HG03432 (cell line): ENCODE data around the gene PLET1.

Experiments
- ATAC-seq: cut with Tn5 transposase; IDR thresholded peaks from one replicate; pipeline ENCODE4 v1.9.1; 2021; ENCODE audit warnings: mild to moderate bottlenecking, moderate library complexity; ENCODE audit not compliant: unreplicated experiment

PLET1 gene, protein sequence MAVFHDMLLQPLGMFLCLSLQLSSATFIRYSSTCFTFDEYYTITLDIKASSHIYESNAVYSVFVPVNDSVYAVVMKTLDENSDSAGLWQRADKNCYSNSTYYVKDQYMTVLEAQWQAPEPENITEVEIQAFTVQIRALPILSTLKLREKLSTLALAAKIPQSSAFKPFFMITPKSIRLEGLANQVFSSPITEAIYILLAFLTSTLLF

DNA sequence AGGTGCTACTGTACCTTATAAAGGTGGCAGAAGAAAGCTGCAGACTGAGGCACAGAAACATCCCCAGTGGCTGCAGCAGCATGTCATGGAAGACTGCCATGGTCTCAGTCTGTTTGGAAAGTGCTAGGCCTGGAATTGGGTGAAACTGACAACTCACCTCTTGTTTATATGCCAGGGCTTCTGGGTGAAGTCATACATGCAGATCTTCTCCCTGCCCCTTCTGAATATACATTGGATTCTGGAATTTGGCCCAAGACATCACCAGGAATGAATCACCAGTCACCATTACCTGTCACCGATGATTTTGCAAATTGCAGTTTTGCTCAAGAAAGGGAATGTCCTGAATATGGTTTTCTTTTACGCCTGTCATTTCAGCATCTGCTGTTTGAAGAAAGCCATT, at the start of gene PLET1:
TSS of gene PLET1 (minus strand) at position 371 of the 400 bp plus-strand sequence. CDS start at position 100, 271 bp downstream.
- ATAC-seq, result no peak

DNA sequence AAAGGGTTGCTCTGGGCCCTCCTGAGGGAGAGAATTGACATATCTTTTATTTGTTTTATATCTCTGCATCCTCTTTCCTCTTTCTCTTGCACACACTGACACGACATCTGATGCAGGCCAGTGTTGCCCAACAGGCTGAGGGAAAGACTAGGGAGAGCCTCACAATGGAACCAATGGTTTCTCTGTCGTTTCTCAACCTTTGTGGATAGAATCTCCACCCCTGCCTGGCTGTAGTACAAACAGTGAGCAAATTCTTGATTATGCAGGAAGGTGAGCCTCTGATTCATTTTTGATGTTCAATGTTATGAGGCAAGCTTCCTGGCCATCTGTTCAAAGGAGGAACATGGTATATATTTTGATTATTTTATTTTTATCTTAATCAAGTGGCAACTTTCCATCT, 49.8 kb upstream of the PLET1 start:
- ATAC-seq, result no peak

DNA sequence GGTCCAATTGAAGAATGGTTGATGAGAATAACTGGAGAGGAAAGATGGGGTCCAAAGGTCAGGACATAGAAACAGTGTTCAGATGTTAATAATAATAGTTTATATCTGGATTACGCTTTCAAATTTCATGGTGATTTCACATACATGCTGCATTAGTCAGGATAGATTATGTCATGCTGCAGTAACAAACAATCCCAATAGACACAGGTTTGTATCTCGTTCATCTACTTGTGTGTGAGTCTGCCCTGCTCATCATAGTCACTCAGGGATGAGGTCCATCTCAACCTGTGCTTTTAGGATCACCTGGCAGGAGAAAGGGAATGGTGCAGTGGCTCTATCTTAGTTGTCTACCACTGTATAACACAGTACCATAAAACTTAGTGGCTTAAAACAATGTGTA, 48.0 kb upstream of the PLET1 start:
- no peak for ATAC-seq

DNA sequence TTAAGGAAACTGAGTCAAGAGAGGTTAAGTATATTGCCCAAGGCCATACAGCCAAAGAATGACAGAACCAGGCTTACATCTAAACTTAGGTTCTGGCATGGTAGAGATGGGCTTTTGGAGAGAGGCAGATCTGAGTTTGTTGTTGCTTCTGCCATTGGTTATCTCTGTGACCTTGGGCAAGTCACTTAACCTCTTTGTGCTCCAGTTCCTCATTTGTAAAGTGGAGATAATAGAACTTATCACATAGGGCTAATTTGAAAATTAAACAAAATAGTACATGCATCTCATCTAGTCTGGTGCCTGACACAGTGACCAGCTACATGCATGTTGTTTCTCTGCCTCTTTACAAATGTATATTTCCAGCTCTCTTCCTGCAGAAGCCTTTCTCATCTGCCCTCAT, 47.0 kb upstream of the PLET1 start:
- ATAC-seq, result no peak

DNA sequence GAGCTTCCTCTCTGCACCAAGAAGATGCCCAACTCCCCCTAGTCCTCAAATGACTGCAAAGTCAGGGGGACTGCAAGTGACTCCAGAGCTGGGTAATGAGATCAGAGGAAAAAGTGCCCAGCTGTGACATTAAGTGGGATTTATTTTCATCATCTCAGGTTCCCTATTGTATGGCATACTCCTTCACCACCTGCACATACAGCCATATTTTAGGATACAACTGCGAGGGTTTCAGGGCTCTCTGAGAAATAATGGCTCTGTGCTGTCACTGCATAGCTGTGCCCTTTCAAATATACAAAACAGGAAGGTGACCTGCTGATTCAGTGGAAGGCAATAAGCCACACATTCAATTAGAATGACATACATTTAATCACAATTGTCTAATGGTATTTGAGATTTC, 45.6 kb upstream of the PLET1 start:
- no peak for ATAC-seq

DNA sequence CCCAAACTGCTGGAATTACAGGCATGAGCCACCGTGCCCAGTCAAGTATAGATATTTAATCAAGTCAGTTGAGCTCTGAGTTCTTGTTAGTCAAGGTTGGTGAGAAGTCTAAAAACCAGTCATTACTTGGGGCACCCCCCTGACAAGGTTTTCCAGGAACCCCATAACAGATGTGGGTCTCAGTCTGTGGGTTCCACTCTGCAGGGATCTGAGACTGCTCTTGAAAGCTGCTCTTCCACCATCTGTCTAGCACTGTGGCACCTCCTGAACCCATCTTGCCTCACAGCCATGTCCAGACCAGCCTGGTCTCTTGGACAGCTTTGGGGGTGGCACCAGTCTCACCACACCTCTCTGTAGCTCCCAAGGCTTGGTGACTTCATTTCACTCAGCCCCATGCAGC, 44.3 kb upstream of the PLET1 start:
- ATAC-seq, result no peak

DNA sequence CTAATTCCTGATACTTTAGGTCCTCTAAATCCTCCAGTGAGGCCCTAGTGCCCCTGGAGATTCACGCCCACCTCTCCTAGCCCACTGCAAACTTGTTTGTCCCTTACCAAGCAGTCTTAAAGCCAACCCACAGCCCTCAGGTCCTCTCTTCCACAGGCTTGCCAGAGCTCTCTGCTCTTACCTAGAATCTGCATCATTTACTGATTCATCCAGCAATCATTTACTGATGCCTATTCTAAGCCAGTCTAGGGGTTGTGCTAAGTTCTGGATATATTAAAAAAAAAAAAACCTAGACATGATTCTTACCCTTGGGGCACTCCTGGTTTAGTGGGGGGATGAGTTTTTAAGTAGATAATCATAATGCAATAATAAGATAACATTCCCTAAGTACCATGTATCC, 43.0 kb upstream of the PLET1 start:
- no peak for ATAC-seq

DNA sequence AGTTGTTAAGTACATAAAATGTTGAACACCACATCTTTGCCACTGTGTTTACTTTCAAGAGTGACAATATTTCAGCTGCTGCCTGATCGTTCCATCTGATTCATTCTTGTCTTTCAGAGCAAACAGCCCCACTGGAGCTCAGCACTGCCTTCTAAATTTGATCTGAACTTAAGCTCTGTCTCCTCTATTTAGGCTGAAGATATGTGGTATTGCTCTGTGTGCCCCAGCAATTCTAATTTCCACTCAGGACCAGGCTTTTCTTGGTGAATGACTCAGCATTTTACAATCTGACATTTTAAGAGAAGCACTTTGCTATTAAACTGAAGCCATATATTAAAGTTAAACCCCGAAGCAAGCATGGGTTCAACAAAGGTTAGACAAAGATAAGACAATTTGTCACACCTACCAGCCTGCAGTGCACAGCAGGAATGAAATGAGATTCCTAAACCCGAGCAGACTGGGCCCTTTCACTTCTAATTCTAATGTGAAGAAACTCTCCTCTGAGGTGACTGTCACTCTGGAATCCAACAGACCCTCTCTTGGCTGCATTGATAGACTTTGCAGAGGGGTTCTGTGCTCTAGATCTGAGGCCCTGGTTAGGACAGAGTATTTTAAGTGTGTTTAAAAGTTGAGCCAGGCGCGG, 41.7 kb upstream of the PLET1 start:
- ATAC-seq, result no peak

DNA sequence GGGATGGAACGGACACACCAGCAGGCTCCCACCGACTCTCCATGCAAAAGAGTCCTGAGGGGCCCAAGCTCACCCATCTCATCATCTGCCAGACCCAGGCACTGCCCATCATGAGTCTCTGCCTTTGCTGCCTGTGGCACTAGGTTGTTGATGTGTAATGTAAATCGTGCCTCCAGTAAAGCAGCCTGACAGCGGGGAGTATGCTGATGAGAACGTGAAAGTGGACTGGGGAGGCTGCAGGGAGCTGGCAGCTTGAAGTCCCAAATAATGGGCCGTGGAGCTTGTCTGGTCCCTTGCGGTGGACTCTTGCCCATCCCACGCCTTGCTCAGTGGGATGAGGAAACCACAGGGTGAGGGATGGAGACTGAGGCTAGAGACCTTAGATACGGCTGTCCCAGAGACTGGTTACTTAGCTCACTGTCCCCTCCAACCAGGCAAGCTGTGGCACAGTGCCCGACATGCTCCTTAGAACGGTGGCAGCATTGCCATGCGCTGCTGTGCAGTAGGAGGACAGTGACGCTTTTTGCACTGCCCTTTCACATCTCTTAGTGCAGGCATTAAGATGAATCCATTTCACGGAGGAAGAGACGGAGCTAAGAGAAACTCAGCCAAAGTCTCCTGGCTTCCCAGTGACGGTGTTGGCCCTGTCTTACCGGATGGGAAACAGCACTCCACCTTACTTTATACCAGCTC, 39.6 kb upstream of the PLET1 start:
- ATAC-seq, result no peak

DNA sequence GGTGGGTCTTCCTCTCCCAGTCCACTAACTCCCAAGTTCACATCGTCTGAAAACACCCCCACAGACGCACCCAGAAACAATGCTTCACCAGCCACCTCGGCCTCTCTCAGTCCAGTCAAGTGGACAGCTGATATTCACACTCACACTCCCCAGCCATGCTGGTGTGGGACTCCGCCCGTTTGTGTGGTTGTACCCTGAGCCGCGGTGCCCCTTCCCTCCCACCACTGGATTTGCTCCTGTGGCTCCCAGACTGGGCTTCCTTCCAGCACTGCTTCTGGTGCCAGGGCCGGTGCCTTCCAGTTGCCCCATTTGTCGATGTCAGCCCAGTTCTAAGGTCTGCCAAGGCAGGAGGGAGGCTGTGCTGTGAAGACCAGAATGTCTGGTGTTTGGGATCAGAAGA, 37.9 kb upstream of the PLET1 start:
- ATAC-seq, result no peak

DNA sequence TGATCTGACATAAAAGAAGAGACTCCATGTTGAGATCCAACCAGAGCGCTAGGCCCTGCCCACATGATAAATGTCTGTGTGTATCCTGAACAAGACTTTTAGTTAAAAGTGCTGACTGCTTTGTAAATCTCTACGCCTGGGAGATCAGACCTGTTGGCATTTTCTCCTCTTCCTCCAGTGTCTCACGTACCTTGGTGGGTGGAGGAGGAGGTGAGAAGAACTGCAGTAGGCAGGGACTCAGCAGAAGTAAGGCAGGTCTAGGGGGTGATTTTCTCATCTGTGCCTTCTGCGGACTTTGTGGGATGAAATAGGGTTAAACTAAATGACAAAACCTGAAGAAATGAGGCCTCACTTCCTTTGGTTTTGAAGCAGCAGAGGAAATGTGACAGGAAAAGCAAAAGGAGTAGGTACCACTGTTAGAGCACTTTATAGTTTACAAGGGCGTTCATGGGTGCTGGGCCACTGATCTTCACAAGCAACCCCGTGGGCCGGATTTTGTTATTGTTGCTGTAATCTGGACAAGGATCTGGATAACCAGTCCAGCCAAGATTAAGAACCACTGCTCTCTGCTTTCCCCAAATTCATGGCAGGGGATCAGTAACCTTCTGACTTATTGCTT, 36.7 kb upstream of the PLET1 start:
- ATAC-seq, result no peak

DNA sequence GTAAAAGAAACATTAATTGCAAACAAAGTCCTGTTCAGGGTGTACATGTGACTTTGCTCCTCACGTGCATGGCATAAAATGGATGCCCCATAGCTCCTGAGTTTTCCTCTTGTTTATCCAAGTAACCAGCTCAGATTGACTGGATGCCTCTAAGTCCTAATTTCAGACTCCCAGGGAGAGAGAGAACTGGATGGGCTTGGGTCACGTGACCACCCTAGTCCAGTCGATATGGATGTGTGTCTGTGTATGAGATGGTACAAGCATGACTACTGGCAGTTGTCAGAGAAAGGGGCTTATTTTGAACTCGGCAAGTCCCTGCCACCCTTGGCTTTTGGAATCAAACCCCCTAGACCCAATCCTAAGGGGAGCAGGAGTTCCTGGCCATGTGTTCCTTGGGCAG, 35.4 kb upstream of the PLET1 start:
- no peak for ATAC-seq

DNA sequence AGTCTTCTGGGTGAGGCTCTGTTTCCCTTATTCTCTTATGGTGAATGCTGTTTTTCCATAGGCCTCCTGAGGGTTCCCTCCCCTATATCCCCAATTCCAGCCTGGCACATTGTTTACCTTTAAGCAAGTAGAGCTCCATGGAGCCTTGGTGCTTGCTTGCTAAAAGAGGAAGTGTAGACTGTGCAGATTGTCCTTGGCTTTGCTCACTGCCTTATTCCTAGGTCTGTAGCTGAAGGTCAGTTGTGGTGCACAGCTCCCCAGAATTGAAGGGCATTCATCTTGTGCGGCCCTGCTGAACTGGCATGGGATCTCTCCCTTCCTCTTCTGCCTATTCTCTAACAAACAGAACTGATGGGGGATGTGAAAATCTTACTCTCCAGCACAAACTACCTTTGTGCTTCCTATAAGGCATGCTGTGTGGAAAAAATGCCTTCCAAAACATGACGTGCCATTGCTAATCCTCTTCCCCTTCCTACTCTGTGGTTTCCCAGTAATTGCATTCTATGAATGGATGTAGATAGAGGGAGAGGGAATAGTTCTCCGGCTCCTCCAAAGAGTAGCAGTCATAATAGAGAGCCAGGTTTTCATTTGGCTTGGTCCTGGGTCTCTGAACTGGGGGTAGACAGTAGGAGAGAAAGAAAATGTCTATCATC, 34.2 kb upstream of the PLET1 start:
- no peak for ATAC-seq

DNA sequence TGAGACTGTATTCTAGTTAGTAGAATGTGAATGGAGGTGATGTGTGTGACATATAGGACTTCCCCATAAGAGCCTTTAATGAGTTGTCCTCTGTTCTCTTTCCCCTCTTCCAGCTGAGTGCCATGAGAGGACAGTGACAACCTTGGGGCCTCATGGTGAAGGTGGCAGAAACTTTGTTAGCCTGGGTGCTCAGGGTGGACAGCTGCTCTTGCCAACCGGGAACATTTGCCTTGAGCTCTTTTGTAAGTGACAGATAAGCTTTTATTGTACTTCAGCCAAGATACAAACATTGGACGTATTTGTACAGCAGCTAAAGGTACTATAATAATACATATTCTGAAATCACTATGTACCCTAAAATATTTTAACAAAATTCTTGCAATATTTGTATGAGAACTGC, 33.0 kb upstream of the PLET1 start:
- ATAC-seq, result no peak

DNA sequence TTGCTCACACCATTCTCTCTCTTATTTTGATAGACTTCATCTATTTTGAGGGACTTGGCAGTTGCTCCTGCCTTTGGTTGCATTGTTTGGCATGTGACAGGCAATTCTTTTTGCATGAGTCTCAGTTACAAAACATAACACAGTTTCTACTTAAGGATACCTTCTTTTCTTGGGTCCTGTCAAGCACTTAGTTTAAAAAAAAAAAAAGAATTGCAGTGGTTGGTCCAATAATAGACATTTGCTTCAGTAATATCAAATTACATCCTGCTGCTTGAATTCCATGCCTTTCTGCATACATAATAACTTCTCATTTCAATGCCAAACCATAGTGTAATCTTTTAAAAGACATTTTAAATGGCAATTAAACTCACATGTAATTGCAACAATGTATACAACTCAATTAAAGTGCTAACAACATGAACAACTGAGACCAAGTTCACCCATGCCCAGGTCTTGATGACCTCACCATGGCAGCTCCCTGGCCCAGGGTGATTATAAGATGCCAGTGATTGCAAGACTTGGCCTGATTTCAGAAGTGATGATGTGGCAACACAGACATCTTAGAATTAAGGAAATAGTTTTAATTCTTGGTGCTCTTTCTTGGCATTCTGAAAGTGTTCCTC, 32.2 kb upstream of the PLET1 start:
- no peak for ATAC-seq

DNA sequence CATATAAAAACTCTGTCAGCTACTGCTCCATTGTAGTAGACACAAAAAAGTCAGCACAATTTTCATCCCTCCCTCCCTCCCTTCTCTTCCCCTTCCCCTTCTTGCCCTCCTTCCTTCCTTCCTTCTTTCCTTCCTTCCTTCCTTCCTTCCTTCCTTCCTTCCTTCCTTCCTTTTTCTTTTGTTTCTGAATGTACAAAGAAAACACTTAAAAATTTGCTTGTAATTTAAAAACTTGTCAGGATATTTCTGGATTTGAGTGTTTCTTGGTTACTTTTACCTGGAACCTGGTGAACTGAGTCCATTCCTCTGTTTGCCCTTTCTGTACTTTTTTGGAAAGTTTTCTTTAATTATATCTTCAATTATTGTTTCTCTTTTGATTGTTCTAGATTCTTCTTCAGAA, 31.5 kb upstream of the PLET1 start:
- ATAC-seq, result no peak

DNA sequence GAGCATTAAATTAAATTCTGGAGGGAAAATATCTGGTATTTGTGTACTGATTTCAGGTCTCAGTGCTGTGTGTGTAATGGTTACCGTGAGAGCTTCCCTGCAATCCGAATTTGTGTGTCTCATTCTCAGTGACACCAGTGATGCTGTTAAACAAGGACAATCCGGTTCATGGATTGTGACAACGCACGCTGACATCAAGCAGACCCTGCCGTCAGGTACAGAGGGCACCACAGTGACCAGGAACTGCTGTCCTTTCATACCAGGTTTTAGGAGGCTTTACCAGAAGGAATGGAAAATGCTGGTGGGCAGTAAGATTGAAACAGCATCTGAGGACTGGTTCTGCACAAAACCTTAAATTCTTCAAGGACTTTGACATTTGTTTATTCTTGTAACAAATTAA, 30.5 kb upstream of the PLET1 start:
- ATAC-seq, result no peak

DNA sequence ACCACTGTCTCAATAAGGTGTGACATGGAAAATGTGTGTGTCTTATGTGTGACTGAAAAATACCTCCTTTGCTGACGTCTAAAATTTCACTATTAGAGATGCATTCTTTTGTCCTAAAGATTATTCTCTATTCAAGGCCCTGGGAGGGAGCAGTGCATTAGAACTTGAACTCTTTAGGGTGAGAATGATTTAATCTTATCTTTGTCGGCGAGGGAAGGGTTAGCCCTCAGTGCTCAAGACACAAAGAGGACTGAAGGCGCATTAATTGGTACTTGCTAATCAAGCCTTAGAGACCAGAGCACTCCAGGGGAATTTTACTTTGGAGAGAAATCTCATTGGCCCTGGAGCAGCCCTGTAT, 29.8 kb upstream of the PLET1 start:
- ATAC-seq, result no peak

DNA sequence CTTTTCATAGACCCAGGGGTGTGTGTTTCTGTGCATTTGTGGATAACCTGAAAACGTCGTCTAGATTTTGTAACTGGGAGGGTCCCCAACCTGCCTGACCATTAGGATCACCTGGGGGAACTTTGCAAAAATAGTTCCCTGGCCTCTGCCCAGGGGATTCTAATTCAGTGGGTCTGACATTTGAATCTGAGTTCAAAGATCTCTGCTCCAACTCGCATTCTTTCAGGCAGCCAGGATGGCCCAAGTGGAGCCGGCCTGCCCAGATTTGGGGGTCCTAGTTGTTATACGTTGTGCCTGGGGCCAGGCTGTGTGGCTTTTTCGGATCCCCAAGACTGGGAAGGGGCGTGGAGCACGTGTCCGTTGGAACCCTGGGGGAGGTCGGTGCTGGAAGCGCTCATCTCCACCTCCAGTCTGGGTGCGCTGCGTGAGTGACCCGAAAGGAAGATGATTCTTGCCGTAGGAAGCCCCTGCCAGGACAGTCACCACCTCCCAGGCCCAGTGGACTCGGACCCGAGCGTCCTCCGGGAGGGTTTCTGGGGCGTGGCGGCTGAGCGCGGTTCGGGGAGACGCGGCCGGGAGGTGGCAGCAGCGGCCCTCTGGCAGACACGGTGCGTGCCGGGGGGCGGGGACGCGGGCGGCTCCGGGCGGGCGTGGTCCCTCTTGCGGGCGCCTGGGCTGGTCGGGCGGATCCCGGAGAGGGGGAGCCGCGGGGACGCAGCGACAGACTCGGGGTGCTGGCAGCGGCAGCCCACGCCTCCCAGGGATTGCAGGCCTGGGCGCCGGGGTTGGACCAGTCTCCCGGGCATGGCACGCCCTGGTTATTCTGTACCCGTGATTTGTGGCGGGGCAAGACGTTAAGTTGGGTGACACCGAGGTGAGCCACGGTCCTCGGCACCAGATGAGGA, 29.2 kb upstream of the PLET1 start:
- peak; percentile 97 for ATAC-seq

DNA sequence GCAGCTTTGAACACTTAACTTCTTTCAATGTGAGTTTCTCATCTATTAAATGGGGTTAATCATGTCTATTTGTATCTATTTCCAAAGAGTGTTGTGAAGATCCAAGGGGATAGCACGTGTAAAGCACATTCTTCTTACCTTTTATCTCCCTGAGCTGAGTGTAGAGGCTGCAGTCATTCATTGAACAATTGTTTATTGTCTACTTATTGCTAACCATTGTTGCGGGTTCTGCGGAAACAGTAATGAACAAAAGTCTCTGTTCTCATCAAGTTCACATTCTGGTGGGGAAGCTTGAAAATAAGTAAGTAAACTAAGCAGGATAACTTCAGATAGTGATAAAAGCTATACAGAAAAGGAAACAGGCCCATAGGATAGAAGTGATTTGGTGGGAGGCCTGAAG, 27.4 kb upstream of the PLET1 start:
- no peak for ATAC-seq
